Ascending aorta (tissue), 2 donors: Measurements from ENCODE around the gene SH3BGRL3. TPM values are rescaled to one million over a fixed set of nuclear protein-coding genes. Genes with fewer than 3 reads are reported as not detected.

Source experiments
- DNase-seq, 2 donors: peaks; one replicate each; pipeline ENCODE4 v3.0.0-alpha.2; 2019; ENCODE audit warnings: low spot score in 2 of 2
- H3K27ac ChIP-seq, 2 donors: fragments of 200-600 bp; sonication (generic); one replicate each; pipeline ENCODE4 v1.5.1; 2016 to 2017; ENCODE audit warnings: mild to moderate bottlenecking in 1 of 2
- H3K27me3 ChIP-seq: fragments of 200-600 bp; sonication (generic); one replicate; pipeline ENCODE4 v1.5.1; 2017
- H3K36me3 ChIP-seq, 2 donors: fragments of 200-600 bp; sonication (generic); one replicate each; pipeline ENCODE4 v1.5.1; 2016
- H3K4me1 ChIP-seq, 2 donors: fragments of 200-600 bp; sonication (generic); one replicate each; pipeline ENCODE4 v1.5.1; 2016 to 2017; ENCODE audit warnings: mild to moderate bottlenecking in 1 of 2
- H3K4me3 ChIP-seq, 2 donors: fragments of 200-600 bp; sonication (generic); one replicate each; pipeline ENCODE4 v1.5.1; 2016 to 2017; ENCODE audit warnings: mild to moderate bottlenecking in 1 of 2
- H3K9me3 ChIP-seq, 2 donors: fragments of 200-600 bp; sonication (generic); one replicate each; pipeline ENCODE4 v1.5.1; 2016
- intact Hi-C: fragments of 100-400 bp; cut with DNase I; formaldehyde crosslinking; loops from one replicate; pipeline ENCODE4 v1.15.1; 2023
- total RNA-seq: library from RNA; depleted of rRNA; stranded (reverse); fragments of >200 nt; gene quantifications from one replicate; pipeline ENCODE4 v1.1.0, GENCODE V29; 2016
- TF ChIP-seq, protein P1 (sequence below), 3 experiments: fragments of 200-600 bp in 2 of 3; fragments of 450-650 bp in 1 of 3; sonication (generic) in 2 of 3; IDR thresholded peaks; one replicate each; pipeline ENCODE4 v1.5.1; 2016 to 2019; ENCODE audit warnings: antibody characterized with exemption in 3 of 3, mild to moderate bottlenecking in 1 of 3, moderate library complexity in 1 of 3

Gene SH3BGRL3
- total RNA-seq, 1 donor from 2014 or later, result 228 TPM

- Histone ChIP-seq H3K4me1 (peaks cover 22 to 39% of the 10 kb centered on the region in 2 donors), H3K27ac (peak overlapping the region; percentile 61 to 69), H3K4me3 (no peak overlapping the region), H3K27me3 (no peaks in the 10 kb centered on the region), H3K36me3 (no peaks in the 10 kb centered on the region), H3K9me3 (no peaks in the 10 kb centered on the region)
- TF ChIP-seq, protein P1, sequence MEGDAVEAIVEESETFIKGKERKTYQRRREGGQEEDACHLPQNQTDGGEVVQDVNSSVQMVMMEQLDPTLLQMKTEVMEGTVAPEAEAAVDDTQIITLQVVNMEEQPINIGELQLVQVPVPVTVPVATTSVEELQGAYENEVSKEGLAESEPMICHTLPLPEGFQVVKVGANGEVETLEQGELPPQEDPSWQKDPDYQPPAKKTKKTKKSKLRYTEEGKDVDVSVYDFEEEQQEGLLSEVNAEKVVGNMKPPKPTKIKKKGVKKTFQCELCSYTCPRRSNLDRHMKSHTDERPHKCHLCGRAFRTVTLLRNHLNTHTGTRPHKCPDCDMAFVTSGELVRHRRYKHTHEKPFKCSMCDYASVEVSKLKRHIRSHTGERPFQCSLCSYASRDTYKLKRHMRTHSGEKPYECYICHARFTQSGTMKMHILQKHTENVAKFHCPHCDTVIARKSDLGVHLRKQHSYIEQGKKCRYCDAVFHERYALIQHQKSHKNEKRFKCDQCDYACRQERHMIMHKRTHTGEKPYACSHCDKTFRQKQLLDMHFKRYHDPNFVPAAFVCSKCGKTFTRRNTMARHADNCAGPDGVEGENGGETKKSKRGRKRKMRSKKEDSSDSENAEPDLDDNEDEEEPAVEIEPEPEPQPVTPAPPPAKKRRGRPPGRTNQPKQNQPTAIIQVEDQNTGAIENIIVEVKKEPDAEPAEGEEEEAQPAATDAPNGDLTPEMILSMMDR (IDR thresholded peaks at IDR 0.05), result no peak
- no peak for DNase-seq
- intact Hi-C loops, result no loop called here
Observed at GRCh38 chr1:26283279-26283853, 3.5 kb downstream of the SH3BGRL3 start.

- H3K27me3 ChIP-seq, result no peaks in the 10 kb centered on the region
- intact Hi-C loops, result loop anchor here (2.0 kb wide), 1 partner anchor 49 kb away; the partner anchor contains the start of gene CEP85
- no peak for DNase-seq
- H3K27ac ChIP-seq, result peak overlapping the region; percentile 61 to 69
- H3K4me1 ChIP-seq, result peaks cover 17 to 33% of the 10 kb centered on the region in 2 donors
- TF ChIP-seq, protein P1 (IDR thresholded peaks at IDR 0.05), result no peak
- H3K36me3 ChIP-seq, result no peaks in the 10 kb centered on the region
- H3K4me3 ChIP-seq, result no peak overlapping the region
- no peaks in the 10 kb centered on the region for H3K9me3 ChIP-seq
Observed at GRCh38 chr1:26283871-26284596, 4.1 kb downstream of the SH3BGRL3 start.

DNA sequence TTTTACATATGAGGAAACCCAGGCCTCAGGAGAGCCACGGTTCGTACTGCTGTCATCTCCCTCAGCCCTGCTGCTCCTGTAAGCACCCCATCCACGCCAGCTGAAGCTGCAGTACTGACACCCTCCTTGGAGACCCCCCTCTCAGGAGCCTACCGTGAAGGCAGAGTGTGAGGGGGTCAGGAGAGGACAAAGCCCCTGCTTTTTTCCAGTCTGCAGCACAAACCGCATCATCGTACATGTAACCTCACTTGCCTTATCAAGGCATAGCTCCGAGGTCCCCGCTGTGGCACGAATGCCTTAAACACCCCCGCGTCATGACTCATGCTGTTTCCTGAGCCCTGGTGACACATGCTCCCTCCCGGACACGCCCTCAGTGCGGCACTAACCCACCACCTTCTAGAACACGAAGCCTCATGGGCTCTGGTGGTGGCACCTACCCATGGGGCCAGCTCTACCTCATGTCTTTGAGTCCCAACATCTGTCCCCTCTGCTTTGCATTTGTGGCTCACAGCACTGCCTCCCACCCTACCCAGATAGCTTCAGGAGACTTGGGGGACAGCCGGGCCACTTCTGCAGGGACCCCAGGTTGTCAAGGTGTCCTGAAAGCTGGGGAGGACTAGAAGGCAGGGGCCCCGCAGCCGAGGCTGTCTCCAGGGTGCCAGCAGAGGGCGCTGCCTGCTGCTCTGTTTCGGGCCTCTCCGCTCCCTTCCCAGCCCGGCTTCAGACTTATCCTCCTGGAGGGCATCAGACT is 4.9 kb downstream of the SH3BGRL3 start:
- no peaks in the 10 kb centered on the region for H3K27me3 ChIP-seq
- intact Hi-C loops, result loop anchor here (2.0 kb wide), 1 partner anchor 50 kb away; the partner anchor contains the start of gene CEP85
- H3K4me3 ChIP-seq, result no peak overlapping the region
- TF ChIP-seq, protein P1 (IDR thresholded peaks at IDR 0.05), result peak in 2 of 3 experiments; percentile 27 to 50
- H3K4me1 ChIP-seq, result peaks cover 13 to 29% of the 10 kb centered on the region in 2 donors
- H3K27ac ChIP-seq, result peak overlapping the region; percentile 61 to 69
- H3K36me3 ChIP-seq, result no peaks in the 10 kb centered on the region
- DNase-seq, result peak; percentile 77 to 96
- no peaks in the 10 kb centered on the region for H3K9me3 ChIP-seq

- peak overlapping the region; percentile 61 for H3K27ac ChIP-seq
- H3K4me1 ChIP-seq, result peaks cover 13 to 28% of the 10 kb centered on the region in 2 donors
- no peak overlapping the region for H3K4me3 ChIP-seq
- TF ChIP-seq, protein P1 (IDR thresholded peaks at IDR 0.05), result peak in 1 of 3 experiments; percentile 14
- H3K9me3 ChIP-seq, result no peaks in the 10 kb centered on the region
- no peaks in the 10 kb centered on the region for H3K36me3 ChIP-seq
- DNase-seq, result no peak
- H3K27me3 ChIP-seq, result no peaks in the 10 kb centered on the region
- intact Hi-C loops, result loop anchor here (2.0 kb wide), 1 partner anchor 51 kb away; the partner anchor contains the start of gene CEP85
Observed at GRCh38 chr1:26285366-26286063, 5.6 kb downstream of the SH3BGRL3 start.

DNA sequence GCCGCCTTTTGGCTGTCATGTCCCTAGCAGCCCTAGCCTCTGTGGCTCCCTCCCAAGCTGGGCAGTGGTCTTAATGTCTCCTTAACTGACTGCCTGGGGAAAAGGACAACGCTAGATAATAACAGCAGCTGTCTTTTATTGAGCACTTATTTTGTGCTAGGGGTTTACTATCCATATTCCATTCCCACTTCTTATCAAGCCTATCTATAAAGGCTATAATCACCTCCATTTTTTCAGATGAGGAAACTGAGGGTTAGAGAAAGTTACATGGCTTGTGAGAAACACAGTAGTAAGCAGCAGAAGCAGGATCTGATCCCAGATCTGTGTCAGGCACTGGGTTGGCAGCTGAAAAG is 6.2 kb downstream of the SH3BGRL3 start:
- Histone ChIP-seq H3K4me1 (peaks cover 8 to 23% of the 10 kb centered on the region in 2 donors), H3K36me3 (no peaks in the 10 kb centered on the region), H3K27ac (peak overlapping the region; percentile 5 to 29)

More for the DNA sequence above, 6.2 kb downstream of the SH3BGRL3 start:
- TF ChIP-seq, protein P1 (IDR thresholded peaks at IDR 0.05), result no peak
- Histone ChIP-seq H3K4me3 (no peak overlapping the region), H3K27me3 (no peaks in the 10 kb centered on the region), H3K9me3 (no peaks in the 10 kb centered on the region)
- DNase-seq, result no peak
- intact Hi-C loops, result no loop called here
